Stimulated activated CD8-positive, alpha-beta memory T cell treated with anti-CD3 and anti-CD28 coated beads, Interleukin-7, amount 100 ng/mL, for 48 hours (primary cell): ENCODE measurements around the gene ACP6.
"Not testable (repeated sequence)": the region's sequence is repeated elsewhere in the genome, so short reads cannot be mapped to it uniquely, and the experiment has no call there.

Source experiments
- DNase-seq, 2 donors: peaks; one replicate each; pipeline ENCODE4 v3.0.0-alpha.2; 2020; ENCODE audit warnings: low read depth in 1 of 2; ENCODE audit errors: extremely low read depth in 1 of 2

Gene ACP6

GRCh38 chr1:147670319-147671001, at the start of gene ACP6:
TSS of gene ACP6 (minus strand) at chr1:147670524. CDS start at chr1:147670048, 476 bp downstream.
- DNase-seq: peak; percentile 66 to 89

GRCh38 chr1:147719711-147720225, 49.4 kb upstream of the ACP6 start:
- no peak for DNase-seq

- no peak for DNase-seq
Measured at GRCh38 chr1:147719029-147719698, 48.8 kb upstream of the ACP6 start.

- DNase-seq: no peak
Measured at GRCh38 chr1:147717706-147718097, 47.4 kb upstream of the ACP6 start.

- no peak for DNase-seq
Measured at GRCh38 chr1:147717051-147717705, 46.9 kb upstream of the ACP6 start.

- DNase-seq: no peak
Measured at GRCh38 chr1:147712605-147713004, 42.3 kb upstream of the ACP6 start.

- DNase-seq: peak; percentile 7 to 37
Measured at GRCh38 chr1:147700042-147701006, 30.0 kb upstream of the ACP6 start.

GRCh38 chr1:147699686-147700041, 29.3 kb upstream of the ACP6 start:
- no peak for DNase-seq

GRCh38 chr1:147683163-147683763, 12.9 kb upstream of the ACP6 start:
- DNase-seq: no peak

GRCh38 chr1:147680608-147681235, 10.4 kb upstream of the ACP6 start:
- DNase-seq: not testable (repeated sequence)

- DNase-seq: not testable (repeated sequence)
Measured at GRCh38 chr1:147677681-147678080, 7.4 kb upstream of the ACP6 start.

GRCh38 chr1:147676311-147677085, 6.2 kb upstream of the ACP6 start:
- no peak for DNase-seq

GRCh38 chr1:147673816-147674215, 3.5 kb upstream of the ACP6 start:
- no peak for DNase-seq

- DNase-seq: no peak
Measured at GRCh38 chr1:147673406-147673805, 3.1 kb upstream of the ACP6 start.

- DNase-seq: peak in 1 of 2 donors; percentile 13
Measured at GRCh38 chr1:147669469-147670318, 630 bp downstream of the ACP6 start.

- no peak for DNase-seq
Measured at GRCh38 chr1:147665521-147665920, 4.8 kb downstream of the ACP6 start.

GRCh38 chr1:147664206-147664605, 6.1 kb downstream of the ACP6 start:
- no peak for DNase-seq

- DNase-seq: no peak
Measured at GRCh38 chr1:147654511-147654910, 15.8 kb downstream of the ACP6 start.
